K562 (cell line): ENCODE measurements around the gene ERVK3-1. TPM values are rescaled to one million over a fixed set of nuclear protein-coding genes. Genes with fewer than 3 reads are reported as not detected.

Source experiments
- ATF1 ChIP-seq, 2 experiments: fragments of 450-650 bp in 1 of 2; IDR thresholded peaks; 2 replicates each; pipeline ENCODE4 v1.6.1; 2016; ENCODE audit warnings: missing compliant biosample characterization in 1 of 2, missing genetic modification characterization in 1 of 2
- BCLAF1 ChIP-seq, 2 experiments: fragments of 450-650 bp in 1 of 2; IDR thresholded peaks; 2 replicates each; pipeline ENCODE4 v1.6.1; 2011 to 2017; ENCODE audit warnings: low read depth in 2 of 2, antibody characterized with exemption in 1 of 2, borderline replicate concordance in 1 of 2, low read length in 1 of 2, mild to moderate bottlenecking in 1 of 2, mixed read lengths in 1 of 2; ENCODE audit not compliant: control insufficient read depth in 1 of 2
- EGR1 ChIP-seq: fragments of 450-650 bp; conservative IDR thresholded peaks from 2 replicates; pipeline ENCODE4 v1.6.1; 2017; ENCODE audit warnings: mild to moderate bottlenecking
- ETS1 ChIP-seq: conservative IDR thresholded peaks from 2 replicates; pipeline ENCODE4 v1.6.1; 2011; ENCODE audit warnings: low read depth, mild to moderate bottlenecking, low read length; ENCODE audit not compliant: control insufficient read depth
- EZH2 ChIP-seq: IDR thresholded peaks from 2 replicates; pipeline ENCODE4 v1.6.1; 2012; ENCODE audit warnings: low read depth, mild to moderate bottlenecking, inconsistent platforms, low read length, borderline replicate concordance
- FOXJ3 ChIP-seq: sonication (generic); formaldehyde crosslinking; IDR thresholded peaks from 2 replicates; pipeline ENCODE4 v1.4.0; 2020; ENCODE audit warnings: mild to moderate bottlenecking, missing genetic modification reagents
- HBP1 ChIP-seq: fragments of 450-650 bp; formaldehyde crosslinking; IDR thresholded peaks from 2 replicates; pipeline ENCODE4 v1.4.0; 2022; ENCODE audit warnings: missing genetic modification characterization
- HNRNPLL ChIP-seq: fragments of 200-400 bp; formaldehyde crosslinking; IDR thresholded peaks from 2 replicates; pipeline ENCODE4 v1.6.1; 2017; ENCODE audit warnings: low read length, low read depth, mild to moderate bottlenecking; ENCODE audit not compliant: poor library complexity, severe bottlenecking
- NR4A1 ChIP-seq, 2 experiments: fragments of 250-450 bp in 1 of 2; fragments of 450-650 bp in 1 of 2; sonication (Bioruptor Pico) in 1 of 2; IDR thresholded peaks; 2 replicates each; pipeline versions ENCODE4 v1.4.0 to v1.6.1; 2016 to 2020; ENCODE audit warnings: mild to moderate bottlenecking in 2 of 2, missing compliant biosample characterization in 1 of 2, missing genetic modification characterization in 1 of 2, moderate library complexity in 1 of 2
- RBM15 ChIP-seq: fragments of 200-400 bp; formaldehyde crosslinking; IDR thresholded peaks from 2 replicates; pipeline ENCODE4 v1.6.1; 2018; ENCODE audit warnings: mild to moderate bottlenecking, low read length, moderate library complexity; ENCODE audit not compliant: insufficient read depth
- RCOR1 ChIP-seq, 2 experiments: IDR thresholded peaks; 2 replicates each; pipeline ENCODE4 v1.6.1; 2012; ENCODE audit warnings: low read depth in 2 of 2, low read length in 2 of 2, borderline replicate concordance in 1 of 2, improper control_type of control experiment in 1 of 2
- SRSF1 ChIP-seq: fragments of 200-400 bp; formaldehyde crosslinking; IDR thresholded peaks from 2 replicates; pipeline ENCODE4 v1.6.1; 2017; ENCODE audit warnings: mild to moderate bottlenecking, low read depth, low read length, moderate library complexity
- STAG1 ChIP-seq: sonication (generic); formaldehyde crosslinking; IDR thresholded peaks from 2 replicates; pipeline ENCODE4 v1.5.0; 2020; ENCODE audit warnings: missing genetic modification reagents, borderline replicate concordance
- TAF15 ChIP-seq: fragments of 200-400 bp; formaldehyde crosslinking; IDR thresholded peaks from 2 replicates; pipeline ENCODE4 v1.6.1; 2017; ENCODE audit warnings: mild to moderate bottlenecking, low read depth, low read length, moderate library complexity
- TCF7 ChIP-seq: sonication (generic); IDR thresholded peaks from 2 replicates; pipeline ENCODE4 v1.6.1; 2016; ENCODE audit warnings: antibody characterized with exemption, borderline replicate concordance
- ZBTB26 ChIP-seq: fragments of 450-650 bp; formaldehyde crosslinking; IDR thresholded peaks from 2 replicates; pipeline ENCODE4 v1.4.0; 2022; ENCODE audit warnings: missing genetic modification characterization
- ZNF280B ChIP-seq: fragments of 250-450 bp; sonication (Bioruptor Pico); IDR thresholded peaks from 2 replicates; pipeline ENCODE4 v1.5.1; 2021; ENCODE audit warnings: mild to moderate bottlenecking
- ZNF354B ChIP-seq: fragments of 250-450 bp; sonication (Bioruptor Pico); IDR thresholded peaks from 2 replicates; pipeline ENCODE4 v1.4.0; 2020
- ZNF583 ChIP-seq: fragments of 250-450 bp; sonication (Bioruptor Pico); IDR thresholded peaks from 2 replicates; pipeline ENCODE4 v1.4.0; 2020
- polyA plus RNA-seq, 8 experiments: library from polyadenylated mRNA; depleted of rRNA in 4 of 8; stranded (reverse) in 5 of 8; unstranded in 3 of 8; fragments of >200 nt; fragmentation: Nextera tagmentation in 2 of 8; fragmentation: Illumina TruSeq in 1 of 8; extraction: Ambion mirVana in 2 of 8; extraction: Trizol in 1 of 8; gene quantifications; 2 replicates each; pipeline versions ENCODE4 v1.2.1 to v1.2.3, GENCODE V29; 2011 to 2014; ENCODE audit warnings: inconsistent platforms in 1 of 8, missing spikeins in 1 of 8
- total RNA-seq, 7 experiments: library from RNA; depleted of rRNA in 6 of 7; stranded (reverse); fragments of >200 nt in 6 of 7; fragmentation: Illumina TruSeq in 2 of 7; extraction: Trizol in 2 of 7; gene quantifications; 2 replicates each; pipeline versions ENCODE4 v1.2.1 to v1.2.3, GENCODE V29; 2011 to 2021; ENCODE audit warnings: low replicate concordance in 1 of 7

ERVK3-1 gene
- total and polyA plus RNA-seq, 9 of the 15 experiments (the other 6 are each of a cell fraction or from before 2014, with no cell fraction given) = 87.6 to 299 (median 119) TPM

GRCh38 chr19:58278541-58279041 is 26.6 kb upstream of the ERVK3-1 start, which contains the start of gene ZNF8 (continued):
- TF ChIP-seq ETS1 = peak; percentile 11; the same call in 1 of the 2 replicates
- peak; percentile 80 for TF ChIP-seq HNRNPLL
- TF ChIP-seq STAG1 (CRISPR knock-in tag) = no peak
- TF ChIP-seq EZH2 = no peak
- TF ChIP-seq SRSF1 = 0 out of 2 replicates have a peak, but pooled peaks have one; percentile 26
- TF ChIP-seq BCLAF1 (IDR thresholded peaks at IDR 0.05; ENCODE audit: borderline replicate concordance in 1 of 2, control insufficient read depth in 1 of 2, low read depth in 2 of 2, low read length in 1 of 2) = no peak
- TF ChIP-seq FOXJ3 (CRISPR knock-in tag) = no peak
- no peak; a peak in 1 of 4 replicates for TF ChIP-seq RCOR1 (IDR thresholded peaks at IDR 0.05; ENCODE audit: borderline replicate concordance in 1 of 2, low read depth in 2 of 2, low read length in 2 of 2)
- peak; percentile 41; the same call in 1 of the 2 replicates for TF ChIP-seq ATF1 (CRISPR knock-in tag; IDR thresholded peaks at IDR 0.05)
- peak; percentile 73 for TF ChIP-seq ATF1 (tag; IDR thresholded peaks at IDR 0.05)
- 0 out of 2 replicates have a peak, but pooled peaks have one; percentile 14 for TF ChIP-seq TCF7
- no peak for TF ChIP-seq ZNF354B (CRISPR knock-in tag)
- no peak for TF ChIP-seq ZNF280B
- TF ChIP-seq HBP1 = no peak
- TF ChIP-seq NR4A1 (CRISPR knock-in tag; IDR thresholded peaks at IDR 0.05) = no peak
- no peak for TF ChIP-seq NR4A1 (tag; IDR thresholded peaks at IDR 0.05)
- no peak for TF ChIP-seq RBM15
- TF ChIP-seq ZNF583 (CRISPR knock-in tag) = no peak
- peak; percentile 93 for TF ChIP-seq EGR1
- TF ChIP-seq TAF15 = no peak
- TF ChIP-seq ZBTB26 (CRISPR knock-in tag) = no peak
